GM23338 (cell line): Measurements from ENCODE around the gene ANKRD22. TPM values are rescaled to one million over a fixed set of nuclear protein-coding genes. Genes with fewer than 3 reads are reported as not detected.
A peak's percentile ranks its signal among the peaks of the same experiment; 100 is the strongest.
"Not testable (repeated sequence)": the region's sequence is repeated elsewhere in the genome, so short reads cannot be mapped to it uniquely, and the experiment has no call there.

Experiments used
- ATAC-seq: fragments of 200-7000 bp; cut with Tn5 transposase; 3 replicates; pipeline ENCODE4 v1.9.1; 2020
- DNase-seq: peaks from one replicate; pipeline ENCODE4 v3.0.0-alpha.2; 2015; ENCODE audit warnings: low spot score
- H2AFZ ChIP-seq: fragments of 200-600 bp; sonication (generic); 2 replicates; pipeline ENCODE4 v1.8.0; 2016; ENCODE audit warnings: antibody characterized with exemption, mild to moderate bottlenecking, moderate library complexity
- H3F3A ChIP-seq: fragments of 200-600 bp; sonication (generic); replicated peaks from 2 replicates; pipeline ENCODE4 v1.8.0; 2017; ENCODE audit warnings: antibody characterized with exemption, mixed run types, low read depth
- H3K27ac ChIP-seq: fragments of 200-600 bp; sonication (generic); 2 replicates; pipeline ENCODE4 v1.6.1; 2016; ENCODE audit warnings: low read depth
- H3K27me3 ChIP-seq: fragments of 200-600 bp; sonication (generic); 2 replicates; pipeline ENCODE4 v1.8.0; 2016; ENCODE audit warnings: mild to moderate bottlenecking, mixed run types, moderate library complexity; ENCODE audit not compliant: insufficient read depth
- H3K36me3 ChIP-seq: fragments of 200-600 bp; sonication (generic); 2 replicates; pipeline ENCODE4 v1.8.0; 2016; ENCODE audit warnings: mild to moderate bottlenecking; ENCODE audit not compliant: insufficient read depth
- H3K4me1 ChIP-seq: fragments of 200-600 bp; sonication (generic); 2 replicates; pipeline ENCODE4 v1.8.0; 2016; ENCODE audit warnings: mild to moderate bottlenecking, moderate library complexity; ENCODE audit not compliant: insufficient read depth
- H3K4me2 ChIP-seq: fragments of 200-600 bp; sonication (generic); 2 replicates; pipeline ENCODE4 v1.7.1; 2017; ENCODE audit warnings: mixed run types
- H3K4me3 ChIP-seq: fragments of 200-600 bp; sonication (generic); 2 replicates; pipeline ENCODE4 v1.6.1; 2016; ENCODE audit warnings: mixed run types
- H3K79me2 ChIP-seq: fragments of 200-600 bp; sonication (generic); replicated peaks from 2 replicates; pipeline ENCODE4 v1.8.0; 2017; ENCODE audit warnings: mild to moderate bottlenecking; ENCODE audit not compliant: insufficient read depth
- H3K9me2 ChIP-seq: fragments of 200-600 bp; sonication (generic); 2 replicates; pipeline ENCODE4 v1.8.0; 2017; ENCODE audit not compliant: insufficient read depth
- H4K20me1 ChIP-seq: fragments of 200-600 bp; sonication (generic); replicated peaks from 2 replicates; pipeline ENCODE4 v1.8.0; 2017; ENCODE audit warnings: mild to moderate bottlenecking; ENCODE audit not compliant: insufficient read depth
- H3K27ac Mint-ChIP-seq: 2 replicates; pipeline ENCODE4 v1.8.0; 2020; ENCODE audit warnings: inconsistent platforms, mild to moderate bottlenecking, moderate library complexity, mixed read lengths
- H3K27me3 Mint-ChIP-seq: 3 replicates; pipeline ENCODE4 v1.8.0; 2022; ENCODE audit warnings: low read depth, mild to moderate bottlenecking, moderate library complexity, mixed read lengths, inconsistent platforms; ENCODE audit not compliant: insufficient read depth, poor library complexity
- H3K36me3 Mint-ChIP-seq: 3 replicates; pipeline ENCODE4 v1.8.0; 2021; ENCODE audit warnings: low read depth, mild to moderate bottlenecking, inconsistent platforms, moderate library complexity, mixed read lengths
- H3K4me1 Mint-ChIP-seq: 3 replicates; pipeline ENCODE4 v1.8.0; 2020; ENCODE audit warnings: mild to moderate bottlenecking, inconsistent platforms, mixed read lengths
- H3K4me3 Mint-ChIP-seq: 3 replicates; pipeline ENCODE4 v1.8.0; 2021; ENCODE audit warnings: moderate library complexity, mild to moderate bottlenecking, inconsistent platforms, mixed read lengths
- H3K9me3 Mint-ChIP-seq: 3 replicates; pipeline ENCODE4 v1.8.0; 2020; ENCODE audit warnings: moderate library complexity, mild to moderate bottlenecking, inconsistent platforms, mixed read lengths
- CREB1 ChIP-seq: fragments of 250-450 bp; sonication (Bioruptor Pico); IDR thresholded peaks from 2 replicates; pipeline ENCODE4 v1.5.0; 2020; ENCODE audit warnings: low read depth, mild to moderate bottlenecking, moderate library complexity
- JUNB ChIP-seq: IDR thresholded peaks from one replicate; pipeline ENCODE4 v1.6.1; 2016; ENCODE audit warnings: antibody characterized with exemption; ENCODE audit not compliant: unreplicated experiment
- NANOG ChIP-seq: IDR thresholded peaks from 2 replicates; pipeline ENCODE4 v1.6.1; 2016; ENCODE audit warnings: antibody characterized with exemption, borderline replicate concordance
- STAT1 ChIP-seq: IDR thresholded peaks from one replicate; pipeline ENCODE4 v1.6.1; 2016; ENCODE audit warnings: antibody characterized with exemption; ENCODE audit not compliant: unreplicated experiment
- ZNF114 ChIP-seq: fragments of 250-450 bp; sonication (Bioruptor Pico); IDR thresholded peaks from 2 replicates; pipeline ENCODE4 v1.5.0; 2020; ENCODE audit warnings: mild to moderate bottlenecking, moderate library complexity
- ZNF331 ChIP-seq: fragments of 250-450 bp; sonication (Bioruptor Pico); IDR thresholded peaks from 2 replicates; pipeline ENCODE4 v1.5.0; 2020; ENCODE audit warnings: low read depth, mild to moderate bottlenecking, moderate library complexity
- polyA plus RNA-seq: library from polyadenylated mRNA; unstranded; fragments of >200 nt; fragmentation: Nextera tagmentation; extraction: Ambion mirVana; gene quantifications from 2 replicates; pipeline ENCODE4 v1.2.1, GENCODE V29; 2016
- total RNA-seq: library from RNA; depleted of rRNA; stranded (reverse); fragments of >200 nt; shearing (Covaris generic); gene quantifications from 2 replicates; pipeline ENCODE4 v1.2.3, GENCODE V29; 2014
- TF ChIP-seq, protein P1 (sequence below): IDR thresholded peaks from one replicate; pipeline ENCODE4 v1.6.1; 2018; ENCODE audit warnings: antibody characterized with exemption; ENCODE audit not compliant: unreplicated experiment
- TF ChIP-seq, protein P2 (sequence below): fragments of 250-450 bp; sonication (Bioruptor Pico); IDR thresholded peaks from 2 replicates; pipeline ENCODE4 v1.5.0; 2020; ENCODE audit warnings: mild to moderate bottlenecking, moderate library complexity
- TF ChIP-seq, protein P3 (sequence below): IDR thresholded peaks from 2 replicates; pipeline ENCODE4 v1.6.1; 2016; ENCODE audit warnings: antibody characterized with exemption

The ANKRD22 gene
- total and polyA plus RNA-seq, 2 experiments from 2014 or later: not detected

DNA sequence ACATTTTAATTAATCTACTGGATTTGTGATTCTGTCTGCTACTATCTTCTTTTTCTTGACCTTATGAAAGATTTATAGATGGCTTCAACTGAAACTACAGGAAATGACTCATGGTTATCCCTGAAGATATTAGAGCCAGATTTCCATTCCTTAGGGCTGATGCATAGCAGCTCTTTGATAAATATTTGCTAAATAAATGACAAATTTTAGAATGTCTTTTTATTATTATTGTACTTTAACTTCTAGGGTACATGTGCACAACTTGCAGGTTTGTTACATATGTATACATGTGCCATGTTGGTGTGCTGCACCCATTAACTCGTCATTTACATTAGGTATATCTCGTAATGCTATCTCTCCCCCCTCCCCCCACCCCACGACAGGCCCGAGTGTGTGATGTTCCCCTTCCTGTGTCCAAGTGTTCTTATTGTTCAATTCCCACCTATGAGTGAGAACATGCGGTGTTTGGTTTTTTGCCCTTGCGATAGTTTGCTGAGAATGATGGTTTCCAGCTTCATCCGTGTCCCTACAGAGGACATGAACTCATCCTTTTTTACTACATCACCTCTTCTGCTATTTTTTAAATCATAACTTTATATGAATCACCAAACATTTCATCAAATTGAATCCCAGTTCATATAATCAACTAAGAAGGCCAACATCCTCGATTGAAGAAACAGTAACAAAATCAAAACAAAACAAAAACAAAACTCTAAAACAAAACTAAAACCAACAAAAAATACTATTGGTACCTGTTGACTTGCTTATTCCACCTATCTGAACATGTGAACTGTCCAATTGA, 31.2 kb upstream of the ANKRD22 start:
- not testable (repeated sequence) for H3K4me2 ChIP-seq, DNase-seq

DNA sequence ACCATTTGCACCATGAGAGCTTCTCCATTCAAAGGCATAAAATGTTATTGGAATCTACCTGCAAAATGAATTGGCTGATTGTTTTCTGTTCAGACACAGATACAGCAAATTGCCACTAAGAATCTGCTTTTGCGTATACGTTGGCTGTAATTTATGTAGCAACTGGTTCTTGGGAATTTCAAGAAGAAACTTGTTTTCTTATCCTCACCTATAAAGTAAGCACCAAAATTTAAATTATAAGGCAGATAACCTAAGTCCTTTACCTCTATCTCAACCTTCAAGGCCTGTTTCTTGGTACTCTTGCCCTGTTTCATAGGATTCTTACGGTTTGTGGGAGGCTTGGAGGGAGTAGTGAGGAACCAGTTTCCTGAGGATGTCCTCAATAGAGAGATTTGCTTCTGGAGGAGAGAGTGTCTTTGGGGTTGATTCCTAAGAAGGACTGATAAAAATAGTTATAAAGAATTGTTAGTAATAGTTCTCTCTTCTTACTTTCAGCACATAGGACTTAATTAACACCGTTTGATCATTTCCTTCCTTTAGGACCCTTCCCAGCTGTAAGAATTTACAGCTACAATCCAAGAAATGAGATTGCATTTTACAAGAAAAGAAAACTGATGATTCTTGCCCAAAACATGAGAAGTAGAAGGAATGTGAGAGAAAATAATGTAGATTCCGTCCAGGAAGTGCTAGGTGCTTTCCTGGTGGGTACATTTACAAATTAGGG, 30.4 kb upstream of the ANKRD22 start:
- Mint-ChIP-seq H3K27me3 (peaks cover 8% of the 10 kb centered on the region), H3K27ac (no peak overlapping the region), H3K9me3 (no peaks in the 10 kb centered on the region), H3K4me1 (peaks cover 58% of the 10 kb centered on the region), H3K4me3 (peak overlapping the region; percentile 95), H3K36me3 (no peaks in the 10 kb centered on the region)
- Histone ChIP-seq H2AFZ (no peak overlapping the region), H3F3A (peaks cover 5% of the 10 kb centered on the region), H3K36me3 (no peaks in the 10 kb centered on the region), H3K4me2 (no peak overlapping the region), H3K4me3 (no peak overlapping the region), H3K27ac (no peak overlapping the region), H3K27me3 (peaks cover 13% of the 10 kb centered on the region), H3K9me2 (no peaks in the 10 kb centered on the region), H4K20me1 (no peaks in the 10 kb centered on the region), H3K79me2 (no peaks in the 10 kb centered on the region), H3K4me1 (peaks cover 38% of the 10 kb centered on the region)
- ATAC-seq: no peak
- no peak for DNase-seq
- TF ChIP-seq, protein P1, sequence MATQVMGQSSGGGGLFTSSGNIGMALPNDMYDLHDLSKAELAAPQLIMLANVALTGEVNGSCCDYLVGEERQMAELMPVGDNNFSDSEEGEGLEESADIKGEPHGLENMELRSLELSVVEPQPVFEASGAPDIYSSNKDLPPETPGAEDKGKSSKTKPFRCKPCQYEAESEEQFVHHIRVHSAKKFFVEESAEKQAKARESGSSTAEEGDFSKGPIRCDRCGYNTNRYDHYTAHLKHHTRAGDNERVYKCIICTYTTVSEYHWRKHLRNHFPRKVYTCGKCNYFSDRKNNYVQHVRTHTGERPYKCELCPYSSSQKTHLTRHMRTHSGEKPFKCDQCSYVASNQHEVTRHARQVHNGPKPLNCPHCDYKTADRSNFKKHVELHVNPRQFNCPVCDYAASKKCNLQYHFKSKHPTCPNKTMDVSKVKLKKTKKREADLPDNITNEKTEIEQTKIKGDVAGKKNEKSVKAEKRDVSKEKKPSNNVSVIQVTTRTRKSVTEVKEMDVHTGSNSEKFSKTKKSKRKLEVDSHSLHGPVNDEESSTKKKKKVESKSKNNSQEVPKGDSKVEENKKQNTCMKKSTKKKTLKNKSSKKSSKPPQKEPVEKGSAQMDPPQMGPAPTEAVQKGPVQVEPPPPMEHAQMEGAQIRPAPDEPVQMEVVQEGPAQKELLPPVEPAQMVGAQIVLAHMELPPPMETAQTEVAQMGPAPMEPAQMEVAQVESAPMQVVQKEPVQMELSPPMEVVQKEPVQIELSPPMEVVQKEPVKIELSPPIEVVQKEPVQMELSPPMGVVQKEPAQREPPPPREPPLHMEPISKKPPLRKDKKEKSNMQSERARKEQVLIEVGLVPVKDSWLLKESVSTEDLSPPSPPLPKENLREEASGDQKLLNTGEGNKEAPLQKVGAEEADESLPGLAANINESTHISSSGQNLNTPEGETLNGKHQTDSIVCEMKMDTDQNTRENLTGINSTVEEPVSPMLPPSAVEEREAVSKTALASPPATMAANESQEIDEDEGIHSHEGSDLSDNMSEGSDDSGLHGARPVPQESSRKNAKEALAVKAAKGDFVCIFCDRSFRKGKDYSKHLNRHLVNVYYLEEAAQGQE: no peak
- TF ChIP-seq, protein P2, sequence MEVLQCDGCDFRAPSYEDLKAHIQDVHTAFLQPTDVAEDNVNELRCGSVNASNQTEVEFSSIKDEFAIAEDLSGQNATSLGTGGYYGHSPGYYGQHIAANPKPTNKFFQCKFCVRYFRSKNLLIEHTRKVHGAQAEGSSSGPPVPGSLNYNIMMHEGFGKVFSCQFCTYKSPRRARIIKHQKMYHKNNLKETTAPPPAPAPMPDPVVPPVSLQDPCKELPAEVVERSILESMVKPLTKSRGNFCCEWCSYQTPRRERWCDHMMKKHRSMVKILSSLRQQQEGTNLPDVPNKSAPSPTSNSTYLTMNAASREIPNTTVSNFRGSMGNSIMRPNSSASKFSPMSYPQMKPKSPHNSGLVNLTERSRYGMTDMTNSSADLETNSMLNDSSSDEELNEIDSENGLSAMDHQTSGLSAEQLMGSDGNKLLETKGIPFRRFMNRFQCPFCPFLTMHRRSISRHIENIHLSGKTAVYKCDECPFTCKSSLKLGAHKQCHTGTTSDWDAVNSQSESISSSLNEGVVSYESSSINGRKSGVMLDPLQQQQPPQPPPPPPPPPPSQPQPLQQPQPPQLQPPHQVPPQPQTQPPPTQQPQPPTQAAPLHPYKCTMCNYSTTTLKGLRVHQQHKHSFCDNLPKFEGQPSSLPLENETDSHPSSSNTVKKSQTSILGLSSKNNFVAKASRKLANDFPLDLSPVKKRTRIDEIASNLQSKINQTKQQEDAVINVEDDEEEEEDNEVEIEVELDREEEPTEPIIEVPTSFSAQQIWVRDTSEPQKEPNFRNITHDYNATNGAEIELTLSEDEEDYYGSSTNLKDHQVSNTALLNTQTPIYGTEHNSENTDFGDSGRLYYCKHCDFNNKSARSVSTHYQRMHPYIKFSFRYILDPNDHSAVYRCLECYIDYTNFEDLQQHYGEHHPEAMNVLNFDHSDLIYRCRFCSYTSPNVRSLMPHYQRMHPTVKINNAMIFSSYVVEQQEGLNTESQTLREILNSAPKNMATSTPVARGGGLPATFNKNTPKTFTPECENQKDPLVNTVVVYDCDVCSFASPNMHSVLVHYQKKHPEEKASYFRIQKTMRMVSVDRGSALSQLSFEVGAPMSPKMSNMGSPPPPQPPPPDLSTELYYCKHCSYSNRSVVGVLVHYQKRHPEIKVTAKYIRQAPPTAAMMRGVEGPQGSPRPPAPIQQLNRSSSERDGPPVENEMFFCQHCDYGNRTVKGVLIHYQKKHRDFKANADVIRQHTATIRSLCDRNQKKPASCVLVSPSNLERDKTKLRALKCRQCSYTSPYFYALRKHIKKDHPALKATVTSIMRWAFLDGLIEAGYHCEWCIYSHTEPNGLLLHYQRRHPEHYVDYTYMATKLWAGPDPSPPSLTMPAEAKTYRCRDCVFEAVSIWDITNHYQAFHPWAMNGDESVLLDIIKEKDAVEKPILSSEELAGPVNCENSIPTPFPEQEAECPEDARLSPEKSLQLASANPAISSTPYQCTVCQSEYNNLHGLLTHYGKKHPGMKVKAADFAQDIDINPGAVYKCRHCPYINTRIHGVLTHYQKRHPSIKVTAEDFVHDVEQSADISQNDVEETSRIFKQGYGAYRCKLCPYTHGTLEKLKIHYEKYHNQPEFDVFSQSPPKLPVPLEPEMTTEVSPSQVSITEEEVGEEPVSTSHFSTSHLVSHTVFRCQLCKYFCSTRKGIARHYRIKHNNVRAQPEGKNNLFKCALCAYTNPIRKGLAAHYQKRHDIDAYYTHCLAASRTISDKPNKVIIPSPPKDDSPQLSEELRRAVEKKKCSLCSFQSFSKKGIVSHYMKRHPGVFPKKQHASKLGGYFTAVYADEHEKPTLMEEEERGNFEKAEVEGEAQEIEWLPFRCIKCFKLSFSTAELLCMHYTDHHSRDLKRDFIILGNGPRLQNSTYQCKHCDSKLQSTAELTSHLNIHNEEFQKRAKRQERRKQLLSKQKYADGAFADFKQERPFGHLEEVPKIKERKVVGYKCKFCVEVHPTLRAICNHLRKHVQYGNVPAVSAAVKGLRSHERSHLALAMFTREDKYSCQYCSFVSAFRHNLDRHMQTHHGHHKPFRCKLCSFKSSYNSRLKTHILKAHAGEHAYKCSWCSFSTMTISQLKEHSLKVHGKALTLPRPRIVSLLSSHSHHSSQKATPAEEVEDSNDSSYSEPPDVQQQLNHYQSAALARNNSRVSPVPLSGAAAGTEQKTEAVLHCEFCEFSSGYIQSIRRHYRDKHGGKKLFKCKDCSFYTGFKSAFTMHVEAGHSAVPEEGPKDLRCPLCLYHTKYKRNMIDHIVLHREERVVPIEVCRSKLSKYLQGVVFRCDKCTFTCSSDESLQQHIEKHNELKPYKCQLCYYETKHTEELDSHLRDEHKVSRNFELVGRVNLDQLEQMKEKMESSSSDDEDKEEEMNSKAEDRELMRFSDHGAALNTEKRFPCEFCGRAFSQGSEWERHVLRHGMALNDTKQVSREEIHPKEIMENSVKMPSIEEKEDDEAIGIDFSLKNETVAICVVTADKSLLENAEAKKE (CRISPR knock-in tag): no peak
- TF ChIP-seq, protein P3, sequence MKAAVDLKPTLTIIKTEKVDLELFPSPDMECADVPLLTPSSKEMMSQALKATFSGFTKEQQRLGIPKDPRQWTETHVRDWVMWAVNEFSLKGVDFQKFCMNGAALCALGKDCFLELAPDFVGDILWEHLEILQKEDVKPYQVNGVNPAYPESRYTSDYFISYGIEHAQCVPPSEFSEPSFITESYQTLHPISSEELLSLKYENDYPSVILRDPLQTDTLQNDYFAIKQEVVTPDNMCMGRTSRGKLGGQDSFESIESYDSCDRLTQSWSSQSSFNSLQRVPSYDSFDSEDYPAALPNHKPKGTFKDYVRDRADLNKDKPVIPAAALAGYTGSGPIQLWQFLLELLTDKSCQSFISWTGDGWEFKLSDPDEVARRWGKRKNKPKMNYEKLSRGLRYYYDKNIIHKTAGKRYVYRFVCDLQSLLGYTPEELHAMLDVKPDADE: no peak
- TF ChIP-seq JUNB (no peak), NANOG (no peak), ZNF114 (CRISPR knock-in tag) (no peak), STAT1 (no peak), CREB1 (CRISPR knock-in tag) (no peak), ZNF331 (CRISPR knock-in tag) (no peak)

More for the DNA sequence above, 31.2 kb upstream of the ANKRD22 start:
- H3K79me2 ChIP-seq, H3K36me3 Mint-ChIP-seq, H3K4me3 Mint-ChIP-seq, H3K9me2 ChIP-seq, H3K9me3 Mint-ChIP-seq, H3F3A ChIP-seq, H2AFZ ChIP-seq, ATAC-seq, H4K20me1 ChIP-seq, H3K27me3 Mint-ChIP-seq, H3K36me3 ChIP-seq, H3K27ac ChIP-seq, H3K4me3 ChIP-seq: not testable (repeated sequence)
- peaks cover 54% of the 10 kb centered on the region for H3K4me1 Mint-ChIP-seq
- Histone ChIP-seq H3K27me3 (peaks cover 13% of the 10 kb centered on the region), H3K4me1 (peaks cover 36% of the 10 kb centered on the region)
- 0 out of 2 replicates have a peak overlapping the region, but pooled peaks have one; percentile 17 for H3K27ac Mint-ChIP-seq
